ENCODE measurements around the gene BEST4.
A peak's percentile ranks its signal among the peaks of the same experiment; 100 is the strongest.

Gene BEST4

GRCh38 chr1:44775078-44775929 lies 12.7 kb downstream of the BEST4 start, which contains the start of gene RPS8 (continued):
- TF ChIP-seq KLF8 (tag by site-specific recombination; IDR thresholded peaks at IDR 0.05): peak; percentile 94
- no peak for TF ChIP-seq SCRT1 (tag by site-specific recombination; IDR thresholded peaks at IDR 0.05; ENCODE audit: borderline replicate concordance)
- peak; percentile 88 for TF ChIP-seq ZEB2 (tag by site-specific recombination; IDR thresholded peaks at IDR 0.05)
- peak; percentile 38; the same call in 1 of the 2 replicates for TF ChIP-seq ZNF335 (tag by site-specific recombination; conservative IDR thresholded peaks at IDR 0.05)
- TF ChIP-seq ZNF501 (tag by site-specific recombination; IDR thresholded peaks at IDR 0.05): peak; percentile 92; the same call in 1 of the 2 replicates
- TF ChIP-seq INSM2 (tag by site-specific recombination; IDR thresholded peaks at IDR 0.05): peak; percentile 18; the same call in 1 of the 2 replicates
- no peak for TF ChIP-seq ZNF585B (tag by site-specific recombination; IDR thresholded peaks at IDR 0.05)
- TF ChIP-seq ZNF423 (tag by site-specific recombination; IDR thresholded peaks at IDR 0.05): no peak
- TF ChIP-seq HOXC10 (CRISPR knock-in tag; IDR thresholded peaks at IDR 0.05): no peak
- TF ChIP-seq ZNF114 (tag by site-specific recombination; IDR thresholded peaks at IDR 0.05): no peak
- no peak for TF ChIP-seq ZNF211 (tag by site-specific recombination; IDR thresholded peaks at IDR 0.05; ENCODE audit: low read depth)
- TF ChIP-seq ZBTB49 (tag by site-specific recombination; IDR thresholded peaks at IDR 0.05; ENCODE audit: low read depth): no peak
- no peak for TF ChIP-seq EGR2 (tag by site-specific recombination; IDR thresholded peaks at IDR 0.05; ENCODE audit: low read depth)
- no peak for TF ChIP-seq ZNF837 (tag by site-specific recombination; IDR thresholded peaks at IDR 0.05)
- TF ChIP-seq ZBTB17 (tag by site-specific recombination; IDR thresholded peaks at IDR 0.05): peak; percentile 98
- no peak for TF ChIP-seq ZNF426 (tag by site-specific recombination; IDR thresholded peaks at IDR 0.05)
- no peak for TF ChIP-seq ZNF48 (tag by site-specific recombination; IDR thresholded peaks at IDR 0.05)
- peak; percentile 94; the same call in 1 of the 2 replicates for TF ChIP-seq ZNF391 (tag by site-specific recombination; IDR thresholded peaks at IDR 0.05; ENCODE audit: borderline replicate concordance, low read depth)
- peak; percentile 88 for TF ChIP-seq KLF9 (tag by site-specific recombination; IDR thresholded peaks at IDR 0.05; ENCODE audit: low read depth)
- 0 out of 2 replicates have a peak, but pooled peaks have one; percentile 11 for TF ChIP-seq ZNF341 (tag by site-specific recombination; IDR thresholded peaks at IDR 0.05; ENCODE audit: low read depth)
- TF ChIP-seq MEIS1 (CRISPR knock-in tag; IDR thresholded peaks at IDR 0.05; ENCODE audit: borderline replicate concordance): no peak
- peak; percentile 41 for TF ChIP-seq ZNF610 (tag by site-specific recombination; IDR thresholded peaks at IDR 0.05; ENCODE audit: borderline replicate concordance)
- no peak for TF ChIP-seq ZNF473 (tag by site-specific recombination; IDR thresholded peaks at IDR 0.05)
- no peak for TF ChIP-seq ZNF18 (tag by site-specific recombination; IDR thresholded peaks at IDR 0.05)
- TF ChIP-seq ZBTB48 (tag by site-specific recombination; IDR thresholded peaks at IDR 0.05): peak; percentile 67; the same call in 1 of the 2 replicates
- TF ChIP-seq ZNF624 (tag by site-specific recombination; IDR thresholded peaks at IDR 0.05): peak; percentile 76; the same call in 1 of the 2 replicates
- TF ChIP-seq ZNF561 (tag by site-specific recombination; IDR thresholded peaks at IDR 0.05; ENCODE audit: borderline replicate concordance): no peak; the same call in 1 of the 2 replicates
- no peak for TF ChIP-seq ZNF280D (tag by site-specific recombination; IDR thresholded peaks at IDR 0.05)
- TF ChIP-seq ZBTB26 (tag by site-specific recombination; optimal IDR thresholded peaks at IDR 0.05): peak; percentile 68
- TF ChIP-seq ZNF768 (tag by site-specific recombination; IDR thresholded peaks at IDR 0.05): no peak

Measured in HEK293 (cell line).